Iris pigment epithelial cell (primary cell): ENCODE measurements around the gene EPS8L1.
A peak's percentile ranks its signal among the peaks of the same experiment; 100 is the strongest.
"Not testable (repeated sequence)": the region's sequence is repeated elsewhere in the genome, so short reads cannot be mapped to it uniquely, and the experiment has no call there.

Experiments used
- DNase-seq: peaks from one replicate; pipeline ENCODE4 v3.0.0-alpha.2; 2011; ENCODE audit warnings: low read depth

Gene EPS8L1

GRCh38 chr19:55094456-55095259, 19.0 kb downstream of the EPS8L1 start:
- no peak for DNase-seq

DNA sequence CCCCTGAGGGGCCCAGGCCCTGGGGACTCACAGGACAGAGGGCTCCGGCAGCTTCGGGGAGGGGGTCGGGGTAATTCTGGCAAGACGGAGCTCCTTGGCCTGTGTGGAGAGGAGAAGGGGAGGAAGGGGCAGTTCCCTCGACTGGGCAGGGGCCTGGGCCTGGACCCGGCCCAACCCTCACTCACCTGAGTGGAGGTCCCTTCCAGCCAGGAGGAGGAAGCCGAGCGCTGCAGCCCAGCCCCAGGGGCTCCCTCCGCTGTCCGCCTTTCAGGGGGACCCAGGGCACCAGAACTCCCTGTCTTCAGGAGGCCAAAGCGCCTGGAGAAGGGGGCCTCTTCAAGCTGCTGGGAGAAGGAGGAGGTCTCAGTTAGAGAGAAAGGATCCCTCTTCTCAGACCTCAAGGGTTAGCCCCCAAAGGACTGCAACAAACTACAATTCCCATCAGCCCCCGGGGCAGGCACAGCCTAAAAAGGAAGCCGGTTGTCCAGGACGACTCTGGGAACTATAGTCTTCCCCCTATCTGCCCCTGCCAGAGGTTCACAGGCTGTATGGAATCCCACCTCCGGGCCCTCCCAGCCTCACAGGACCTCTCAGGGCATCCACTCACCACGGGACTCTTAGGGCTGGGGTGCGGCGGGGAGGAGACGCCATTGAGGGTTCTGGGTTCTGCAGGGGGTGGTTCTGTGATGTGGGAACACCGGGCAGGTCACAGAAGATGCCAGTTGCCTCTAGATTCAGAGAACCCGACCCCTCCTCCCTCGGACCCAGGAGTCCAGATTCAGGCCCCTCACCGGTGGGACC, 19.8 kb downstream of the EPS8L1 start:
- DNase-seq, result no peak

GRCh38 chr19:55096061-55096701, 20.5 kb downstream of the EPS8L1 start:
- no peak for DNase-seq

GRCh38 chr19:55097864-55098715, 22.4 kb downstream of the EPS8L1 start:
- DNase-seq, result no peak

- DNase-seq, result no peak
Observed at GRCh38 chr19:55098716-55099556, 23.3 kb downstream of the EPS8L1 start.

- DNase-seq, result no peak
Observed at GRCh38 chr19:55099557-55100506, 24.2 kb downstream of the EPS8L1 start.

GRCh38 chr19:55101261-55101660, 25.6 kb downstream of the EPS8L1 start:
- no peak for DNase-seq

DNA sequence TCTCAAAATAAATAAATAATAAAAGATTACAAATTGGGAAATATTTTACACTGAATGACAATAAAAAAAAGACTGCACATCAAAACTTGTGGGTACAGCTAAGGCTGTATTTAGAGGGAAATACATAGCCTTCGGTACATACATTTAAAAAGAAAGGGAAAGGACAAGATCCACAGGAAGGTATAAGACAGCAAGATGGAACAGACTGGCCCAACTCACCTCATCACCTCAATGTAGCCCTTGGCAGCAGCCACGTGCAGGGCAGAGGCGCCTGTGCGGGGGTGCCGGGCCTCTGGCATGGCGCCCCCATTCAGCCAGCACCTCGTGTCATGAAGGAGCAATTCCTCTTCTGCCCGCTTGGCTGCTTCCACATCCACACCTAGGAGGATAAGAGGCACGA, 27.5 kb downstream of the EPS8L1 start:
- no peak for DNase-seq

GRCh38 chr19:55105237-55105636, 29.6 kb downstream of the EPS8L1 start:
- DNase-seq, result no peak

DNA sequence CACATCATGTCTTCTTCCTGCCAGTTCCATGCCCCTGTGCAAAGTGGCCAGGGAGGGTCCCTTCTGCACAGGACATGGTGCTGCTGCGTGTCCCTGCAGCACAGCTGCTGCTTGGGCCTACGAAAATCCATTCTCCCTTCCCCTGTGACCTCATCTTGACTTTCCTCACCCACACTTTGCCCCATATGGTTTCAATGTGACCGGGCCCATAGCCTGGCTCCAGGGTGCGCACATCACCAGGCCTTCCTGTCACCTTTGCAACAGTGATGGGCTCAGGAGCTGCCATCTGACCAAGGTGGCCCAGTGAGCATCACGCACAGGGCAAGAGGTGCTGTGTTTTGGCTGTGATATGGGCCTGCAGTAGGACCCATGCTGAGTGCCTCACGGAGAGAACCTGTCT, 30.9 kb downstream of the EPS8L1 start:
- no peak for DNase-seq

DNA sequence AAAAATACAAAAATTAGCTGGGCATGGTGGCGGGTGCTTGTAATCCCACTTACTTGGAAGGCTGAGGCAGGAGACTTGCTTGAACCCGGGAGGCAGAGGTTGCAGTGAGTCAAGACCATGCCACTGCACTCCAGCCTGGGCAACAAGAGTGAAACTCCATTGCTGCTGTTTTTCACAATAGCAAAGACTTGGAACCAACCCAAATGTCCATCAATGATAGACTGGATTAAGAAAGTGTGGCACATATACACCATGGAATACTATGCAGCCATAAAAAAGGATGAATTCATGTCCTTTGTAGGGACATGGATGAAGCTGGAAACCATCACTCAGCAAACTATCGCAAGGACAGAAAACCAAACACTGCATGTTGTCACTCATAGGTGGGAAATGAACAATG, 31.6 kb downstream of the EPS8L1 start:
- not testable (repeated sequence) for DNase-seq

DNA sequence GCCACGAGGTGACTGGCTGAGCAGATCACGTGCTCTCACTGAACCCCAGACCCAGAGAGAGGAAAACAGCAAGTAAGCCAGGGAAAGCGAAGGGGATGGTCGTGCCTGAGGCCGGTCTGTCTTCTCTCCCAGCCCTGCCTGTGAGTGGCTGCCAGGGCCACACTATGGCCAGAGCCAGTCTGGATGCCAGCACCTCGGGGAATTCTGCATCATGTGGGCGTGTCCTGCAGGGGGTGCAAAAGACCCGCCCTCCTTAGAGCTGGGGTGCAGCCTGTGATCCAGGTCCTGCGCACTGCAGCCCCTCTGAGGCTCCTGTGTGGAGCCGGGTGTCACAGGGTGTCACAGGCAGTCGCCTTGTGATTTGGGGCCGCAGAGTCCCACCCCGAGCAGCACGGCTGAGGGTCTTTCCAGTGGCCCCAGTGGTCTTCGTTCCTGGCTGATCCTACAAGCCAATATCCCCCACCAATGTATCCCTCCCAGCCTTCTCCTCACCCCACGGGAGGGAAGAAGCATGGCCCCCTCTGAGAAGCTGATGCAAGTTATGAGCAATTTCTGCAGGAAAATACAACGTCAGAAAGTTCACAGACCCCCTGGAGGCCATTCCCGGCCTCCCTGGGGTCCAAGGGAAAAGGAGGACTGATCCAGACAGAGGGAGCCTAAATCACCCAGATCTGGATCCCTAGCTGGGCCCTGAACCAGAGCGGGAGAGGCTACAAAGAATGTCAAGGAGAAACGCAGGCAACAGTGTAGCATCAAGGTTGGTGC, 34.0 kb downstream of the EPS8L1 start:
- no peak for DNase-seq

DNA sequence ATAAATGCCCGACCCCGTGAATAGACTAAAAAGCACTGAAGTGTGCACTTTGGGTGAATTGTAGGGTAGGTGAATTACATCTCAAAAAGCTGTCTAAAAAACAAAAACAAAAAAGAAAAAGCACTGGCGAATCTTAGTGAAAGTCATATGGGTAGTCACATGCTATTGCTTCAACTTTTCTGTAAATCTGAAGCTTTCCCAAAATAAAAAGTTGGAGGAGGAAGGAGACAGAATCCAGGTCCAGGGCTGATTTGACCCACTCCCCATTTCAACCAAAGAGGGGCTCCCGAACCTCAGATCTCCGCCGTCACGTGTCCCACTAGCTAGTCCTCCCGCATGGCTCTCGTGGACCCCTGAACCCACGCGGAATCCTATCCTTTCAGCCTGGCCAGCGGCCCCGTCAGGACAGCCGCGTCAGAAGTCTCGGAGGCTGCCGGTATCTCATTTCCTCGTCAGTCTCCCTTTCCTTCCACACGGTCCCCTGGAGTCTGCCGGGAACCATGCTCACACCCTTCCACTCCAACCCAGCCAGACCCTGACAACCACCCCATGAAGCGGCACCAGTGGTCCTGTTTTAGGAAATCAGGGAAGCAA, 35.7 kb downstream of the EPS8L1 start:
- DNase-seq, result no peak

DNA sequence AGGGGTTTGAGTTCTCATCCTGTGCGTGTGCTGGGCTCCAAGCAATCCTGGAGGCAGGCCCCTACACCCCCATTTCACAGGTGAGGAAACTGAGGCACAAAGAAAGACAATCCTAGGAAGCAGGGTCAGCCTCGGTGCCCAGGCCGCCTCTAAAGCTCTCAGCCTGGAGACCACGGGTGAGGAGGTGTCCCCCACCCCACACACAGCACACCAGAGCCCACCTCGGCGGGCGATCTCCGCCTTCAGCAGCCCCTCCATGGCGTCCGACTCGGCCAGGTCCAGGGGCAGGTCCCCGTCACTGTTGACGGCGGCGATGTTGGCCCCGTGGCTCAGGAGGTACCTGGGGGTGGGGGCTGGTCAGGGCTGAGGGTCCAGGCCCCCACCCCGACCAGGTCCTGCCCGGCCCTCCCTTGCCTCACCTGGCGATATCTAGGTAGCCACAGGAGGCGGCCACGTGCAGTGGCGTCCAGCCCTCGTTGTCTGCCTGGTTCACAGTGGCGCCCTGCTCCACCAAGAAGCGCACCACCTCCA, 36.6 kb downstream of the EPS8L1 start:
- no peak for DNase-seq

- no peak for DNase-seq
Observed at GRCh38 chr19:55112777-55113569, 37.3 kb downstream of the EPS8L1 start.

DNA sequence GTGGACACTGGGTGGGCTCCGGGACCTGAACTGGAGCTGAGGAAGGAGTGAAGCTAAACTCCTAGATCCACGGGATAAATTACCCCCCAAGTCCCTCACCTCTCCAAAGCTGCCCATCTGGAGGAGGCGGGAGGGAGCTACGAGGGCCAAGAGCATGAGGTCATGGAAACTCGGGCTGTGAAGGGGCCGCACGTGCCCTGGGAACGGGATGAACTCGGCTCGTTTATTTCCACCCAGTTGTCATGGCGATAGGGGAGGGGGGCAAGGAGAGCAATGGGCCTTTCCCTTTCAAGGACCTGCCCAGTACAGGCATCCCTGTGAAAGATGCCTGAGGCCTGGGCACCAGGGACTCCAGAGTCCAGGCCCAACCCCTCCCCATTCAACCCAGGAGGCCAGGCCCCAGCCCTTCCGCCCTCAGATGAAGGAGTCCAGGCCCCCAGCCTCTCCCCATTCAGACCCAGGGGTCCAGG, 37.9 kb downstream of the EPS8L1 start:
- DNase-seq, result peak; percentile 96

GRCh38 chr19:55114566-55115145, 39.0 kb downstream of the EPS8L1 start:
- DNase-seq, result no peak
